Colon (tissue), 2 donors: Measurements from ENCODE around the gene ZFHX2.

ENCODE experiments used
- FAIRE-seq: peaks from 2 replicates; lab custom pipeline; 2012; peaks lifted over from hg19 to GRCh38; lab: Jason Lieb, UNC
- donor health status: control.
- donor health status: control.

The ZFHX2 gene

DNA sequence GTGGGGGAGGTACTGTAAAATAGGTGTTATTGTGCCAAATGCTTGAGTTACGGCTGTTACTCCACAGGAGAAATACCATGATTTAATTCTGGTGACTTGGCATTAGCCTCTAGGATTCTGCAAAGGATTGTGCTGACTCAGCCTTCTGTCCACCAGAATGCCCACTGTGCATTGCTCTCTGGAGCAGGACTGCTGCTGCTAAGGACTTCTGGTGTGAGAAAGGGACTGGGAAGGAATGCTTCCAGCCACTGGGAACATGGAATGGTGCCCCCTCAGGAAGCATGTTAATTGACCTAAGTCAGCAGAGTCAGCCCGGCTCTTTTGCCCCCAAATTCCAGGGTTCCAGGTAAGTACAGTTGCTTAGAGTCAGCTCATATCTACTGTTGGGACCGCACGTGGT is 32.9 kb downstream of the ZFHX2 start:
- FAIRE-seq, result no peak

DNA sequence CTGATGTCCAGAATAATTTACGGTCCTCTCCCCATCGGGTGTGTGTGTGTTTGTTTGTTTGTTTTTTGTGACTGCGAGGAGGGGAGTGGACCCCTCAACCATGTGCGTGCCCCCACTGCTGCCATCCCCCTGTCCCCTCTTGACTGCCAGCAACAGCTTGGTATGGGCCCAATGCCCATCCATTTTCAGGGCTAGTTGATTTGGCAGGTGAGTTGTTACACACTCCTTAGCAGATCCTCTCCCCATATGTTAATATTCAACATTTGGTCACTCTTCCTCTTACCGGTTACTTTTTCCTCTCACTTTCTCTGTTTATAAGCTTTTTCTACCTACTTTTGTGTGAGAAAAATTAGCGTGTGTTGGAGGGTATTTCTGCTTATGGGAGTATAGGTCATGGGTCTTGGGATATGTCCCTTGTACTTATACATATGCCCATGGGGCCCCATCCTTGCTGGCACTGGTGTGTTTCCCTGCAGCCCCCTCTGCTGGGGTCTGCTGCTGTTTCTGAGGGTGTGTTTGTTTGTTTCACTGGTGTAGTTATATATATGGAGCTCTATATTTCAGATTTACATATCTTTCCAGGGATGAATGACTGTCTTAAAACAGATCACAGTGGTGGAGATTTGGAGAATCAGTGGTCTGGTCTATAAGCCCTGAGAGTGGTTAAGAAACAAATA is 33.8 kb downstream of the ZFHX2 start:
- no peak for FAIRE-seq

DNA sequence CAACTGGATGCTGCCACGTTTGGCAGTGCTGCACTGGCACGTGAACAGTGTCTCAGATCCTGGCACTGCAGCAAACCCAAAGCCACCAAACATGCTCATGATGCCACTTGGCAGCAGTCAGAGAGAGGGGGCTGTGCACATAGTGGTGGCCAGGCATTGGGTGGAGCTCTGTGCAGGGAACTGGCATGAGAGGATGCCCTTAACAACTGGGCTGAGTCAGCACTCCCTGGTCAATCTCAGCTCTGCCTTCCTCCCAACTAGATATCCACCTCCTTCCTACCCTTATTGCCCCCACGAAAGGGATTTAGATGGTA is 37.0 kb downstream of the ZFHX2 start:
- FAIRE-seq, result no peak

DNA sequence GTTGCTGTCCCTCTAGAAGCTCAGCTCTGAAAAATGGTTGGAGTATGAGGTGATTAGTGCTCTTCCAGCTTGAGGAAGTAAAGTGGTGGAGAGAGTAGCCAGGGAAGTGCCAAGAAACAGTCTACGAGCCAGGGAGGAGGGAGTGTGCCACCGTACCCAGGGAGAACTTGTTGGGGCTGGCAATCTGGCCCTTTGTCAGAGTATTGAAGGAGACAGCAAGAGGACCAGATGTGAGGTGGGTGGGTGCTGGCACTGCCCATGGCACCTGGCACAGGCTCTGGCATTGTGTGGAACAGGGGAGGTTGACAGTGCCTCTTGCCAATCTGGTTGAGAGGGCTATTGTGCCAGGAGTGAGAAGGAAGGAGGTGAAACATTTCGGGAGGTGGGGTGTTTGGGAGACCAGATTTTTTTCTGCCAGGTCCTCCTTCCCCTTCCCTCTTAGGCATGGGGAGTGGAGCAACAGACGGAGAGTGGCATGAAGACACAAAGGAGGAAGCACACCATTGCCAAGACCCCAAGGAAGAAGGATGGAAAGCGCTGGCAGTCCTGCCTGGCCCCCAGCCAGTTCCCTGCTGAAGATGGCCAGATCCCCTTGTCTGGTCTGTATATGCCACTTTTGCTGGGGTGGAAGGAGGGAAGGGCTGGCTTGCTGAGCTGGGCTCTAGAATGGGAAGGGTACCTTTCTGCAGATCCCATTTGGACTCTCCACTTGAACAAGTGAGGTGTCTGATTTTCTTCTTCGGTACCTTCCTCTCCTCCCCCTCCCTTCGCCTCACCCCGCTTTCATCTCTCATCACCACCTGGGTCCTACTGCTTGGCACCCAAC is 37.5 kb downstream of the ZFHX2 start:
- FAIRE-seq, result no peak

DNA sequence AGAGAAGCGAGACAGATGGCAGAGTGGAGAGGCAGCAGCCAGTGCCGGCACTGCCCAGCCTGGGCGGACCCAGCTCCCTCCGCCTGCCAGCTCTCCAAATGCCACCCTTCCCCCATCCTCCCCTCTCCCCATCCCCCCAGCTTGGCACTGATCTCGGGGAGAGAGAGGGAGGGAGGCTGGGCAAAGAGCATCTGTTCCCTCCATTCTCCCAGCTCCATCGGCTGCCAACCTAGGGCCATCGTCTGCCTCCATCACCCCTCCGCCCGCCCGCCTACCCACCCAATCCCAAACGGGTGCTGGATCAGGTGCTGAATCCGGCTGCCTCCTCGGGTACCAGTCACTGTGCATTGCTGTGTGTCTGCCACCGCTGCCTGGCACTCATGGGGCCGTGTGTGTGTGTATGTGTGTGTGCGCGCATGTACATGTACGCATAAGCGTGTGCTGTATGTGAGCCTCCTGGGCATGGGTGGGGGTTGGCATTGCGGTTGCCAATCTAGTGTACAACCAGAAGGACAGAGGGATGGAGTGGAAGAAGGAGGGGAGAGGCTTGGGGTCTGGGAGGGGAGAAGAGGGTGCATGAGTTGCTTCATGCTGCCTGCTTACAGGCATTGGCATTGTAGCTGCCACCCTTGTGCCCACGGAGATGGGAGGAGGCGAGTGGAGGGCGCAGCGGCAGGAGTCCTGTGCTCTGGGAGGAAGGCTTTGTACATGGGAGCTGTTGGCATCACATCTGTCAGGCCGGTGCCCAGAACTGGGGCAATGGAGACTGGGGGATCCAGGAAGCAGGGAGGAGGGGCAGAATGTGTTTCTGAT is 38.4 kb downstream of the ZFHX2 start:
- no peak for FAIRE-seq

DNA sequence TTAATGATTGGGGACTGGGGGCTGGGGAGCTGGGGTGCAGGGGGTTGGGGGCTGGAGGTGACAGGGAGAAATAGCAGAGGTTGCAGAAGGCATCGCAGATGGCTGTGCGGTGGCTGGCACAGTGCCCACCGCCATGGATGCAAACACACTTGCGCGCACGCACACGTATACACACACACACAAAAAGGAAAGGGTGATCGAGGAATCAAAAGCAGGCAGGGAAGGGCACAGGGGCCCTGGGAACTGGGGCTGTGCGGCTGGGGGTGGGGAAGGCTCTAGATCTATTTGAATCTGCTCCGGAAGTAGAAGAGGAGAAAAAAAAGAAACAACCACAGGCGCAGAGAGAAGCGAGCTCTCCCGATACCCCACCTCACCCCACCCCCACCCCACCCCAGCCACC is 39.4 kb downstream of the ZFHX2 start:
- no peak for FAIRE-seq

DNA sequence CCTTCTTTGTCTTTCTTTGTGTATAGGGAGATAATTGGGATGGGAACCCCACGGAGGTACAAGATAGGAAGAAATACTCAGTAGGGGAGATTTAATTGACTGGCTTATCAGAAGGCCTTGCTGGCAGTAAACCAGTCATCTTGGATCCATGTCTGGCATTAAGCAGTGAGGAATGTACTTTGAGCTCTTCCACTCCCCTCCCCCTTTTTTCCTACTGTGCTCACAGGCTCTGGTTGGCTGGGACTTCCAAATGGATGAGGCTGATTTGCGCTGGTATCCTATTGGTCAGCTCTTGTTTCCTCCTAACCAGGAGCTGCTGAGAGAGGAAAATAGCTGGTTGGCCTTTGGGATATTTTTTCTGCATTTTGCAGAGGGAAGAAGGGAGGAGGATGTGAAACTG is 57.3 kb downstream of the ZFHX2 start:
- FAIRE-seq, result no peak

DNA sequence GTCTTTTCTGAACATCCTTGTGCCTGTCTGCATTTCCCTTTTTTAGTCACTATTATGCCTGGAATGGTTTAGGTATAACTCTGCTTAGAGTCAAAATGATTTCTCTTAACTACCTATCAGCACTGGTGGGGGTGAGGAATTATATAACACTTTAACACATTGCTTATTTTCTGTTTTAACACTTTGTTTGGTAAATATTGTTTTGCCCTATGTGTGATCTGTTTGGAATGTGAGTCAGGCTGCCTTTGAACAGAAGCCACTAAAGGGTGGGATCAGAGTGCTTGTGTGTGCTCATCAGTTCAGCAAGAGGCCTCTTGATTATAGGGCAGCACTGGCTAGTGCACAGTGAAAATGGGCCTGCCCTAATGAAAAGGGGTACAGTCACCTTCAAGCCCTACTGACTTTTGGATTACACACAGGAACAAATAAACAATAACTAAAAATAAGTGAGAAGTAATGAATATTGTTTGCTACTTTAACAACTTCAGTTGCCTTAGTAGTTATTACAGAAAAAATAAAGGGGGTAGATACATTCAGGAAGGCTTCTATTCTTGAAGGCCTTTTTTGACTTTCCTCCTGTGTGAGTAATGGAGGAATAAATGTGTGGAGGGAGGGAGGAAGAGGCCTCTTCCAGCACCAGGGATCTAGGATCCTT is 58.8 kb downstream of the ZFHX2 start:
- no peak for FAIRE-seq

DNA sequence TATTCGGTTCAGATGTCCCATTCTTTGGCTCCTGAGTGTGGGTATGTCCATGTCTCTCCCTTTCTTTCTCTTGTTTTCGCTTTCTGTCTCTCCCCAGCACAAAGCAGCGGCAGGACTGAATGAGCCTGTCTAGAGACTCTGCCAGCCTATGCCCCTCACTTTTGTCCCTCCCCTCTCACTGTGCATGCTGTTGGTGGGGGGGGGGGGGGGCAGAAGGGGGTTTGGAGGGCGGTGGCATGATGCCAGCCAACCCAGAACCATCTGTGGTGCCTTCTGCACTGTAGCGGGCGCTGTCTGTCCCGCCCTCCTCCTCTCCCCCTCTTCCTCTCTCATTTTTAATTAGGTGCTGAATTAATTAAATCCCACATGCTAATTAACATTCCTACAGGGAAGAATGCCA is 64.3 kb downstream of the ZFHX2 start:
- FAIRE-seq, result no peak

DNA sequence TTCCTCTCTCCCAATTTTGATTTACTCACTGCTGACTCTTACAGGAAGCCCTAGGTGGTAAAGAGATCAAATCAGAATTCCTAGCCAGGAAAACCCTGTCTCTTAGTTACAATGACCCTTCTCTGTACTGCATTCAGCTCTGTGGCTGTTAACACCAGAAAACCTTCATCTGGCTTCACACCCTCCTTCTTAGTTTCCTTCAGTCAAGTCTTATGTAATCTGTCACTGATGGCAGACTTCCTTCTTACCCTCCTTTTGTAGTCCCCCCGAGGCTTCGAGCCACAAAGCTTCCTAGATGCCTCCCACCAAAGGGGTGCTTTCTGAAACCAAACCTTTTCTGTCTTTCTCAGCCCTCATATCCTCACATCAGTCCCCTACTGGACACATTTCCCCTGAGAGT is 65.5 kb downstream of the ZFHX2 start:
- FAIRE-seq, result no peak

DNA sequence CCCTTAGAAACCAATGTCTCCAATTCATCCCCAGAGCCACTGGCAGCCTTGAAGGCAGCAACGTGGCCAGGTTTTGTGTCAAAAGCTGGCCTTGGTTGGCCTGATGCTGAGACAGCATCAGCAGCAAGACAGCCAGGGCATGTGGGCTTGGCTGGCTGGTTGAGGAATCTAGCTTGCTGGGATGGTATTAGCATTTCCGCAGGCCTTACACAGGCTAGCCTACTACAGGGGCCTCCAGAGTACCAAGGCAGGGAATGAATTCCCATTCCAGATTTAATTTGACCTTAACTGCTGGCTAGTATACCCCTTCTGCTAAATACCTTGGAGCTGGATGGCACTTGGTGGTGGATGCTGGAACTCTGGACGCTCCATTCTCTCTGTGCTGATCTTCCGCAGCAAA is 66.2 kb downstream of the ZFHX2 start:
- FAIRE-seq, result no peak

DNA sequence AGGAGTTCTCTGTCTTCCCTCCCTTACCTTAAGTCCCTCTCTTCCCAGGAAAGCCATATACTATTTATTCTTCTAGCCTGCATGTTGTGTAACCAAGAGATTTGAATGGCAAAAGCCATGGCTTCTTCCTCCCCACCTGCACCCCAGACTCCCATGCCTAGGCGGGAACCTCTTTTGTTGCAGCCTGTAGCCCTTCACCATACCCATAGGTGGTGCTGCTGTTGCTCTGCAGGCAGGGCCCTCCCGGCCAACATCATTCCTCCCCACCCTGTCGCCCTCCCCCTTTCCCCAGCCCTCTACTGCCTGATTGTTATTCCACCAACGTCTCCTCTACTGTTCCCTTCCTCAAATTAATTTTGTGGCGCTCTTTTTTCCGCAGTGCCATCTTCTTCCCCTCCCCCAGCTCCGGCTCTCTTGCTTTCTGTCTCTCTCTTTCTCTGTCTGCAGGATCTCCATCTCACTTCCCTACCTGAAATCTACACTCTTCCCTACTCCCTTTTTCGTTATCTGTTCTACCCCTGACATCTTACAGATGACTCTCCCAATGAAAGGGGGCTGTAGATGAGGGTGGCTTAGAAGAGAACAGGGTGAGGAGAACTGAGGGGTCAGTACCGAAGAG is 68.2 kb downstream of the ZFHX2 start:
- FAIRE-seq, result no peak

DNA sequence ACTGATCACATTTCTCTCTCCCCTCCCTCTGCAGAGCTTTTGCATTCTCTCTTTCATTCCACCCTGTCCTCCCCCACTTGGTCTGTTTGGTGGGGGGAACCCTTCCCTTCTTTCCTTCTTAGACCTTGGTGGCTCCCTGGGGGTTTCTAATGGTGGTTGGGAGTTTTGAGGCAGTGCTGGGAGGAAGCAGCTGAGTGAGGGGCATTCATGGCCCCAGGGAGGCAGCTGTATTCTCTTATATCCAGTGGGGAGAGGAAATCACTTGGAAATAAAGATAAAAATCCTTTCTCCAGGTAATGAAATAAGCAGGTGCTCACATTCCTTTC is 68.8 kb downstream of the ZFHX2 start:
- no peak for FAIRE-seq

DNA sequence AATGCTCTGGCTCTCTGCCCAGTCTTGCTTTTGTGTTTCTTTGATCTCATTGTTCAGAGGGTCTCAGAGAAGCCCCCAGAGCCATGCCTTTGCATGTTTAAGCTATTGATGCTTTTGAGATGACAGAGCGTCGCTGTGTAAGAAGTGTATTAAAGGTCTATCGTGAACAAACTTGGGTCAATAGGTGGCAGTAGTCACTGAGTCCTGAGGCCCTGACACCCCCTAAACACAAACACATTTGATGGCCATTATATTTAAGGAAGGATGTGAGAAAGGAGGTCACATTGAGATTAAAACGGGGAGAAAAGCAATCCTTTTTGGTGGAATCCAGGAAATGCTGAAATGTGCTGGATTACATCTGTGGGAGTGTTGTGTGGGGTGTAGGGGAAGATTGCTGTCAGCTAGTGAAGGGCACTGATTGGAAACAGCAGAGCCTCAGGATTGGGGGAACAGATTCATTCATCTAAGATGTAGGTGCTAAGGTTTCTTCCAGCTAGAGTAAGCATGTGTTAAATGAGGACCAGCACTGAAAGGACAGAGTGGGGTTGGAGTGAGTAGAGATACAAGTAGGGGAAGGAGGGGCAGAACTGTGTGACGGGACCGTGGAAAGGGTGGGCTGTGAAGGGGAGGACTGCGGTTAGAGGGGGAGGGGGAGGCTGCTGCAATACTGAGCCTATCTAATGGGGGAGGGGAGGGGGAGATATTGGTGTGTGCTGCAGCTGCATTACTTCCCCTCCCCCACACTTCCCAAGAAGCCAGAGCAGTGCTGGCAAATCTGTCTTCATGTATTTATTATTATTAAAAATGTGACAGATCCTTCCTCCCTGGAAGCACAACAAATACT is 69.4 kb downstream of the ZFHX2 start:
- FAIRE-seq, result no peak

DNA sequence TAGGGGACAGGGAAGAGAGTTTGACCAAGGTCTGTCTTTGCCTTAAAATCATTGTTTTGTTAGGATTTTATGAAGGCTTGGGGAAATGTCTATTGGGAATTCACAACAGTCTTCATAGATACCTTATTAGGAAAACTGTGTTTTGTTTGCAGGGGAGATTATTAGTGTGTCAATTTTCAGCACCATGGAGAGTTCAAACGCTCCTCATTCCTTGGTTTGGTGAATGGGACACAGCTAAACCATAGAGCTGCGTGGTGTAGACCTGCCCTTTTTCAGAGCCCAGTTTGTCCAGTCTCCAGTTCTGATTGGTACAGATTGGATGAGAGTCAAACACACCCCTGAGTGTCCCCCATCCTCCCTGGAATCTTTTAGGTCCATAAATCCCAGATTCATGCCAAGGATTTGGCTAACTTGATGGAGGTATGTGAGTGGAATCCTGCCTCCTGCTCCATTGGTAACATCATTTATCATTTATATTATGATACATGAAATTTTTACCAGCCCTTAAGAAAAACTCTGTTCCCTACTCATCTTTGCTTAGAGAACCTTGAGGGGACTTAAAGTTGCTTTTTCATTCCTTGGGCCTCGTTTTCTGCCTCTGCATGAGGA is 70.1 kb downstream of the ZFHX2 start:
- no peak for FAIRE-seq

DNA sequence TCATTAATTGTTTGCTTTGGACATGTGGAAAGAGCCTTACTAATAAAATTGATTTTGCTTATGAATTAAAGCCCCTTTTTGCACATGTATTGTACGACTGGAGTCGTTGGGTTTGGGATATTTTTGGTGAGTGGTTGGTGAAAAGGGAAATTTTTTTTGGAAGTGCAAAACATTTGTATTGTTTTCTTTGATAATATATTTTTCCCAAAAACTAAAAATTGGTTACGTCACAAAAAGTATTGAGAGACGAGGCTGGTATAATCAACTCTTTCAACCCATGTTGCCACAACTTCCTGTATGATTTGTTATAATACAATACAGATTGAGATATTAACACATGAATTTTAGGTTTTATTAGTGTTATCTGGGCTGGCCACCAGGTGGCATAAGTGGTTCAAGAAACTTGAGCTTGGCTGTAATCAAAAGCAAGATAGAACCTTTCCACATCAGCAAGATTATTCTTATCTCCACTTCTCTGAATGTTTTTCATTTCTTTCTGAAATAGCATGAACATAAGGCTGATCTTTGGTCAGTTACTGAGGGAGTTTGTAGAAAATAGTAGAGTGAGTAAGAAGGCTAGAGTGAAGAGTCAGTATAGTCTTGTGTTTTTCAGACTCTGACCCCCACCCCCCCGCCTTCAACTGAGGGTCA is 73.3 kb downstream of the ZFHX2 start:
- FAIRE-seq, result no peak

DNA sequence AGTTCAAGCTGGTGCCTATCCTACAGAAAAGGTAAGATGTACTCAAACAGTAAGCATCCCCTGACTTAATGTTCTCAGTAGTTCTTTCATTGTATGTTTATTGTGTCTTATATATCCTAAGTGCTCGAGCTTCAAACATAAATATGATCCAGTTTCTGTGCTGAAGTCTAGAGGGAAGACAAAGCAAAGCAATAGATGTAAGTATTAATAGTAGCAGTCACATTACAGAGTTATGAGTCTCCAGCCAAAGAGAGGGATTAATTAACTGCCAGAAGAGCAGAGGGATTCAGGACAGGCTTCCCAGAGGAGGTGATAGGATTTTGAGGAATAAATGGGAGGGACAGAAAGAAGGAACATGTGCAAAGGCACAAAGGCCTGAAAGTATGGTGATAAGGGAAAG is 80.6 kb downstream of the ZFHX2 start:
- no peak for FAIRE-seq
